Kidney epithelial cell (primary cell): ENCODE results near the gene CIZ1. TPM values are rescaled to one million over a fixed set of nuclear protein-coding genes. Genes with fewer than 3 reads are reported as not detected.

Experiments used
- DNase-seq: peaks from one replicate; pipeline ENCODE4 v3.0.0-alpha.2; 2010; ENCODE audit warnings: low read depth
- H3K27me3 ChIP-seq: 2 replicates; pipeline ENCODE4 v1.6.0; 2011; ENCODE audit warnings: low read length; ENCODE audit not compliant: control insufficient read depth, insufficient read depth
- H3K36me3 ChIP-seq: 2 replicates; pipeline ENCODE4 v1.5.1; 2011; ENCODE audit warnings: low read length; ENCODE audit not compliant: control insufficient read depth, insufficient read depth
- H3K4me3 ChIP-seq: 2 replicates; pipeline ENCODE4 v1.5.1; 2011; ENCODE audit warnings: low read depth, mild to moderate bottlenecking, control low read depth, low read length
- CTCF ChIP-seq: IDR thresholded peaks from 2 replicates; pipeline ENCODE4 v1.5.1; 2011; ENCODE audit warnings: mild to moderate bottlenecking, moderate library complexity, low read length, control low read depth, inconsistent platforms; ENCODE audit not compliant: insufficient read depth, poor library complexity, severe bottlenecking
- total RNA-seq: library from RNA; depleted of rRNA; stranded (reverse); fragments of >200 nt; gene quantifications from 2 replicates; pipeline ENCODE4 v1.2.3, GENCODE V29; 2015

Gene CIZ1
- total RNA-seq, 1 donor from 2014 or later: 56.9 TPM

GRCh38 chr9:128178806-128179431, 12.5 kb downstream of the CIZ1 start:
- TF ChIP-seq CTCF: no peak
- DNase-seq: no peak
- H3K36me3 ChIP-seq: peaks cover 14% of the 10 kb centered on the region
- H3K27me3 ChIP-seq: no peaks in the 10 kb centered on the region
- no peak overlapping the region for H3K4me3 ChIP-seq

DNA sequence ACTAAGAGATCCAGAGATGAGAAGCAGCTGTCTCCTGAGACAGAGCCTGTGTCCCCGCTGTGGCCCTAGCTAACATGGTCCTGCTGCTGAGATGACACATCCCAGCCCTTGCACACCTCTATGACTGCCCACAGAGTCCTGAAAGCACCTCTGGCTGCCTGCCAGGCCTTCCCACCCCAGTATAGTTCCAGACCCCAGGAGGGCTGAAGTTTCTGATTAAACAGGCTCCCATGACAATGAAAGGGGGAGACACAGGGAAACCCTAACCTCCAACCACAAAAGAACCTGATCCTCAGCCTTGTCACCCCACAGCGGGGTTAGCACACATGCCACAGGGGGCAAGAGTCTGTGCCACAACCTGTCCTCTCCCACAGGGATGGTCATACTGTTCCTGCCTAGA, 15.6 kb downstream of the CIZ1 start:
- no peak for DNase-seq
- Histone ChIP-seq H3K4me3 (no peak overlapping the region), H3K36me3 (peaks cover 12% of the 10 kb centered on the region), H3K27me3 (no peaks in the 10 kb centered on the region)
- no peak for TF ChIP-seq CTCF

DNA sequence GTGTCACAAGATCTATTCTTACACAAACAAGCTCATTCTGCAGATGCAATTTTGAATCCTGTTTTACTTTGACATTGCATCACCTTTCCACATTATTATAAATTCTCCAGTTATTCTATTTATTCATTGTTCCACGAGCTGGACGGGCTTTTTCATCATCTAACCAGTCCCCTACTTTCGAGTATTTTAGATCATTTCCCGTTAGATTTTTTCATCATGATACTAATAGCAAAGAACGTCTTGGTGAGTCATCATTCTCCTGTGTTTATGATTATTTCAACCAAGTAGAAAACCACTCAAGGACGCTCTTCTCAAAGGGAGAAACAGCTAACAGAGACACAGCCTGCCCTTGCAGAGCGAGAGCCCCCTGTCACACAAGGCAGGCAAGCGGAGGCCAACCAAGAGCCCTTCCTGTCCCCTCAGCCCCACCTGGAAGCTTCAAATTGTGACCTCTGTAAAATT, 16.2 kb downstream of the CIZ1 start:
- Histone ChIP-seq H3K4me3 (no peak overlapping the region), H3K36me3 (peaks cover 12% of the 10 kb centered on the region), H3K27me3 (no peaks in the 10 kb centered on the region)
- no peak for TF ChIP-seq CTCF
- no peak for DNase-seq

DNA sequence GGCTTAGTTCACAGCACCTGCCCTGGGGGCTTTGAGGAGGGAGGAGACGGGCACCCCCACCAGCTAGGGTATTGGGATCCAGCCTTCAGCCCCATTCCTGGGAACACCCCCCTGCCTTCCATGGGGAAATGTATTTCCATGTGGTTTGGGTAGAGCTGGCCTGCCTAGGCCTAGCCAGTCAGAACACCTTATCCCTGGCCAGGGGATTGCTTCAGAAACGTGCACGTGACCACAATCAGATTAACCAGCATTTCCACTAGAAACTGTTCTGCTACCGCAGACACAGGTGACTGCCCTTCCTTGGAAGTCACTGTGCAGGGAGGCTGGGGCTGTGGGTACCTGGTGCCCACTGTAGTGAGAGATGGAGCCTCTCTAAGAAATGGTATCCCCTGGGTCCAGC, 17.3 kb downstream of the CIZ1 start:
- no peak for TF ChIP-seq CTCF
- DNase-seq: no peak
- Histone ChIP-seq H3K4me3 (no peak overlapping the region), H3K27me3 (no peaks in the 10 kb centered on the region), H3K36me3 (peaks cover 8% of the 10 kb centered on the region)

GRCh38 chr9:128169925-128170324, 21.4 kb downstream of the CIZ1 start:
- TF ChIP-seq CTCF: no peak
- no peak for DNase-seq
- peaks cover 5% of the 10 kb centered on the region for H3K36me3 ChIP-seq

GRCh38 chr9:128169492-128169891, 21.9 kb downstream of the CIZ1 start:
- no peak overlapping the region for H3K4me3 ChIP-seq
- DNase-seq: no peak
- TF ChIP-seq CTCF: no peak

More at GRCh38 chr9:128169925-128170324, 21.4 kb downstream of the CIZ1 start:
- Histone ChIP-seq H3K27me3 (no peaks in the 10 kb centered on the region), H3K4me3 (no peak overlapping the region)

More at GRCh38 chr9:128169492-128169891, 21.9 kb downstream of the CIZ1 start:
- Histone ChIP-seq H3K36me3 (peaks cover 5% of the 10 kb centered on the region), H3K27me3 (no peaks in the 10 kb centered on the region)
